Measurements from ENCODE around the gene LY6G6D.
A peak's percentile ranks its signal among the peaks of the same experiment; 100 is the strongest.

Gene LY6G6D, protein sequence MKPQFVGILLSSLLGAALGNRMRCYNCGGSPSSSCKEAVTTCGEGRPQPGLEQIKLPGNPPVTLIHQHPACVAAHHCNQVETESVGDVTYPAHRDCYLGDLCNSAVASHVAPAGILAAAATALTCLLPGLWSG

DNA sequence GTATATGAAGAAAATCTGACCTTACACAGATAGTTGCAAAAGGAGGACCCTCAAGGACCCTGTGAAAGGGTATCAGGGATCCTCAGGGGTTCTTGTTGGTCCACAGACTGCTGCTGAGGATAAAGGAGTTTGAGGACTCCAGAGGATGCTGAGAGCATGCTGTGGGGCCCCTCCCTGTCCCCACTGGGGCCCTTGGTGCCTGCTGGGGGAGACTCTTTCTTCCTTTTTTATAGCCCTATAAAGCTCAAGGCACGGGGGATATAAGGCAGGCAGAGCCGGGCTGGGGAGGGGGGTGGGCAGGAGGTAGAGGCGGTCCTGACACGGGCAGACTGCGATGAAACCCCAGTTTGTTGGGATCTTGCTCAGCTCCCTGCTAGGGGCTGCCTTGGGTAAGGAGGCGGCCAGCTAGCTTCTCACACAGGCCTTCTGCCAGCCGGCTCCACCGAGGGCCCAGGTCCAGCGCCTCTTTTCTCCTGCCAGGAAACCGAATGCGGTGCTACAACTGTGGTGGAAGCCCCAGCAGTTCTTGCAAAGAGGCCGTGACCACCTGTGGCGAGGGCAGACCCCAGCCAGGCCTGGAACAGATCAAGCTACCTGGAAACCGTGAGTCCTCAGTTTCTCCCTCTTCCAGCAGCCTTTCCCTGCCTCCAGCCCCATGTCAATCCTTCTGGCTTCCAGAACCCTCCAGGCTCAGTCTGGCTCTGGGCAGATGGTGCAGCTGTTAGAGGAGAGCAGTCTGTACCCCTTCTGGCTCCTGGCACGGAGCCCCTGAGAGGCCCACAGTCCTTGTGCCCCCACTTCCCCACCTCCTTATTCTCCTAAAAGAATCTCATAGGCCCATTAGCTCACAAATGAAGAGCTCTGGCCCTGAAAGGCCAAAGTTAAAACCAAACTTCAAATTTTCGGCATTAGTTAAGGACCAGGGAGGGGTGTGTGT is at the start of gene LY6G6D:
Gene LY6G6D (plus strand): TSS at position 327 of the 937 bp plus-strand sequence. CDS start 8 bp downstream, at position 335.
- no peak for DNase-seq

GRCh38 chr6:31665501-31666336 is 49.4 kb upstream of the LY6G6D start, which contains the start of gene CSNK2B:
Gene CSNK2B, plus strand, starts transcription at chr6:31666080. Its CDS starts 752 bp downstream, at chr6:31666832.
- DNase-seq: peak; percentile 99

GRCh38 chr6:31666337-31666965 is 48.7 kb upstream of the LY6G6D start:
- no peak for DNase-seq

GRCh38 chr6:31669676-31670075 is 45.5 kb upstream of the LY6G6D start, which contains the start of gene LY6G5B:
Gene LY6G5B, plus strand, starts transcription at chr6:31669976. Its CDS starts 975 bp downstream, at chr6:31670951.
- no peak for DNase-seq

DNA sequence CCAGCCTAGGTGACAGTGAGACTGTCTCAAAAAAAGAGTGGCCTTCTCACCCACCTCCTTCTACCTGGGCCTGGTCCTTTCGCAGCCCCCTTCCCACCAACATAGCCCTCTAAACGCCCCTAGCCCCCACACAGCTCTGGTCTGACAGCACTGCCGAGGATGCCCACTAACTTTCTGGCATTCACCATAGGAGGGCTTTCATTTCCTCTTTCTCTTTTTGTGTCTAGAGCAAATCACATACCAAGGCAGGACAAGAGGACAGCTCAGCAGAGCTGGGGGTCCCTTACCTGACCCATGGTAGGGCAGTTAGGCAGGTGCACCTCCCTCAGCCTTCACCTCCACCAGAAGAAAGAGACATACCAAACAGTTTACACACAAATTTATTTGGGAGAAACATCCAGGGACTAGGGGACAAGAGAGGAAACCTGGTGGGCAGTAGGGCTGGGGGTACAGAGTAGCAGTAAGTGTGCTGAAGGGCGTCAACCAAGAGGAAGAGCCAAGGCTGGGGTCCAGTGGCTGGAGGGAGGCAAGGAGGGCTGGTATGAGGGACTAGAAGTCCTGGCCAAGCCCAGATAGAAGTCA is 38.7 kb upstream of the LY6G6D start:
- DNase-seq: no peak

- no peak for DNase-seq
Observed at GRCh38 chr6:31676904-31677303, 38.2 kb upstream of the LY6G6D start.

DNA sequence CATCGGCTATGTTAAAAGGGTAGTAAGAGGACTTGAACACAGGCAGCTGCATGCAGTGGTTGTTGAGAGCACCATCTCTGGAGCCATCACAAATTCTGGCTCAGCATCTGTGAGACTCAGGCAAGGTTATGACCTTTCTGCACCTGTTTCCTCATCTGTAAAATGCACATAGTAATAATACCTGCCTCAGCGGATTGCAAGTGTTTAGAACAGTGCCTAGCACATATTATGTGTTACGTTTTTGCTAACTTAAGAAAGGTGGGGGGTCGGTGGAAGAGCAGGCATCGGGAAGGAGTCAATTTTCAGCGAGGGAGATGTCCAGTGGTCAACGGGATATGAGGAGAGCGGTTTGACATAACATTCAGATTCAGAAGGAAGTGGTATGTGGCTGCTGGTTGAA is 37.2 kb upstream of the LY6G6D start:
- DNase-seq: no peak

- DNase-seq: peak; percentile 73
Observed at GRCh38 chr6:31680226-31681134, 34.7 kb upstream of the LY6G6D start, which contains the start of gene LY6G5C. Gene LY6G5C, minus strand, starts transcription at chr6:31681067. Its CDS starts 694 bp downstream, at chr6:31680373.

GRCh38 chr6:31681135-31681671 is 33.9 kb upstream of the LY6G6D start:
- peak; percentile 32 for DNase-seq

GRCh38 chr6:31683591-31683990 is 31.6 kb upstream of the LY6G6D start:
- DNase-seq: no peak

DNA sequence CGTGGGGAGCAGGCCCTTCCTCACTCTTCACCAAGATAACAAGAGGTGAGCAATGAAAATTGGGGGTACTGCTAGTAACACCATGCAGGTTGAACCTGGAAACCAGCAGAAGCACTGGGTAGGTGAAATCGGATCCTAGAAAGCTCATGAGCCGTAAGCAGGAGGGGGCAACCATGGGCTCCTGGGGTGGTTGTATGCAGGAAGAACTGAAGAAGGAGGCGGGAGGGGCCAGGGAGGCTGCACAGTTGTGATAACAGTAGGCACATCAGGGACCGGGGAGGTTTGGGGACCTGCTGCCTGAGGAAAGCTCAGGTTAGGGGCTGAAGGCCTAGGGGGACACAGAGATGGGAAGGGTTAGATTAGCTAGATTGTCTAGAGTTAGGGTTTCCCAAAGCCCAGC is 28.7 kb upstream of the LY6G6D start:
- DNase-seq: no peak

DNA sequence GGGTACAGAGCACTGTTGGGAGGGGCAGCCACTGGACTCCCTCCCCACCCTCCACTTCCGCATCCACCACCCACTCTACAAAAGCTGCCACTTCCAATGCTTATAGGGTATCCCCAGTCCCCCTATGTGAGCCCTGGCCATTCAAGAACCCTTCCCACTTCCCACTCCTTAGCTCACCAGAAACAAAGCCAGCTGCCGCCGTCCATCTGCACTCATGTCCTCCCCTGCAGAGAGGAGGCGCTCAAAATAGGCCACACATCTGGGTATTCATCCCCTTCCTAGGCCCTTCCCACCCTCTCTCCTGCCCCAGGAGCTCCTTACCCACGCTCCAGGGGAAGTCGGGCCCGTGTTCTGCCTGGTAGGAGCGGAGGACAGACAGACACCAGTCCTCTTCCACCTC is 27.8 kb upstream of the LY6G6D start:
- no peak for DNase-seq

- no peak for DNase-seq
Observed at GRCh38 chr6:31687860-31688693, 27.1 kb upstream of the LY6G6D start.

DNA sequence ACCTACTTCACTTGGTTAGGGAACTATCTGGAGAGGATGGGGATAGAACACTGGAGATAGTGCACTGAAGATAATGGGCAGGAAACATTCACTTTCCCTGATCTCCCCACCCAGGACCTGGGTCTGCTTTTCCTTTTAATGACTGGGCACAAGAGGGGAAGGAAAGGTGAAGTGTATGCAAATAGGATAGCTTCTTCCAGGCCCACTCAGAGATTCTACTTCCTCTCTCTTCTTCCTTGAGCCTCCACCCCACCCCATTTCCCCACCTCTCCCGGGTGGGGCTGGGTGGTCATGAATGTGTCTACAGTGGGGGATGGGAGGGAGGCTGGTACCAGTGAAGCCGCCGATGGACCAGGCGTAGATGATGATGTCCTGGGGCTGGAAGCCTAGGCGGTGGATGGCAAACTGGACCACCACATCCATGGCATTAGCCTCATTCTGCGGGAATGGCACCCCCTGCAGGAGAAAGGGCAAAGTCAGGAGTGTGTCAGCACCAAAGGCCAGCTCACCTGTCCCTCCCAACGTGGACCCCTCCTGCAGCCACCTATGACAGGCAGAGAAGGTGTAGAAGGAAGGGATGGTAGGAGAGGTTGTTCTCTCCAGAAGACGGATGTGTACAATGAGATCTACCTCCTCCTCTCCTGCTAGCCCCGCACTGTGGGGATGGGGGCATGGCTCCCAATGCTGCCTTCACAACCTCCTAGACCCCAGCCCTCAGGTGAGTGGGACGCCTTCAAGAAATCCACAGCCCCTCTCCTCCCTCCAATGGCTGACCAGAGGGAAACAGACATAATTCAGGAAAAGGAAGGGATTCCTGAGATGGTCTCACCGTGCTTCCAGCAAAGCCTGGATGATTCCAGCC is 25.7 kb upstream of the LY6G6D start:
- DNase-seq: no peak

DNA sequence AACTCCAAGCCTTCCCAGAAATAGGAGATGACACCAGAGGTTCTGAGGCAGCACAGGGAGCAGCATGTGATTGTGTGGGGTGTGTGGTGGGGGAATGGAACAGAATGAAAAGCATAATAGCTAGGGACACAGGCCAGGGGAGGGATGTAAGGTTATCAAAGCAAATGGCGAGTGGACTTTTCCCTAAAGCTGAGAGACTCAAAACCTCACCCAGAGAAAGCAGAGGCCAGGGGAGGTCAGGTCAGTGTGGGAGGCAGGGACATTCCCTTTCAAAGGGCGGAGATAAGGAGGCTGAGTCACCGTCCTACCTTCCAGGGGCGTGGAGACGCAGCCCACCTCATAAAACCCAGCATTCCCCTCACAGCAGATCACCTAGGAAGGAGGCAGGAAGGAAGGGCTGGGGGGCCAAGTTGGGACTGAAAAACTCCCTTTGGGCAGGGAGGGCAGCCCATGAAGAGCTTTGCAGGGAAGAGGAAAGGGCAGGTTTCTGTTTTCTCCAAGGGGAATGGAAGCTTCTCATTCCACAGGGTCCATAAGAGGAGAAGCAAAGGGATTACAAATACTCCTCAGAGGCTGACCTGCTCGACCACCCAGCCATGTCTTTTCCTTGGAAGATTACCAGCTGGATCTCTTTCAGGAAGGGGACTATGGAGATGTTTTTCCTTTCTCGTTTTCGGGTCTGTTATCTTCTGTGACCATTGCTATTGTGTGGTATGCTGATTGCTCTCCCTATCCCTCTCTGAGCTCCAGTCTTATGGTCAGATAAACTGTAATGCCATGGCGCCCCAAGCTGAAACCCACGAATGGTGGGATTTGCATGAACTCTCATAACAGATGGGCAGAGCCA is 24.7 kb upstream of the LY6G6D start:
- no peak for DNase-seq

DNA sequence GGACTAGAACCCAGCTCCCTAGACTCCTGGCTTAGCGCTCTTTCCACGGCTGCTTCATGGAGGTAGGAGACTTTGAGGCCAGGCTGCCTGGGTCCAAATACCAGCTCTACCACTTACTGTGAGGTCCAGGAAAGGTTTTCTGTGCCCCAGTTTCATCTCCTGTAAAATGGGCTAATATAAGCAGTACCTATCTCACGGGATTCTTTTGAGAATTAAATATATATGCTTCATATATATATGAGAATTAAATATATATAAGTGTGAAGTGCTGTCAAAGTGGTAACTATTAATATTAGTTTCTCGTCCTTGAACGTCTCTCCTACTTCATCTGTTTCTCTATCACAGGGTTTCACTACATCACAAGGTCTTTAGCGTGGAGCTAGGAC is 24.1 kb upstream of the LY6G6D start:
- no peak for DNase-seq

GRCh38 chr6:31691564-31692108 is 23.5 kb upstream of the LY6G6D start:
- DNase-seq: no peak

DNA sequence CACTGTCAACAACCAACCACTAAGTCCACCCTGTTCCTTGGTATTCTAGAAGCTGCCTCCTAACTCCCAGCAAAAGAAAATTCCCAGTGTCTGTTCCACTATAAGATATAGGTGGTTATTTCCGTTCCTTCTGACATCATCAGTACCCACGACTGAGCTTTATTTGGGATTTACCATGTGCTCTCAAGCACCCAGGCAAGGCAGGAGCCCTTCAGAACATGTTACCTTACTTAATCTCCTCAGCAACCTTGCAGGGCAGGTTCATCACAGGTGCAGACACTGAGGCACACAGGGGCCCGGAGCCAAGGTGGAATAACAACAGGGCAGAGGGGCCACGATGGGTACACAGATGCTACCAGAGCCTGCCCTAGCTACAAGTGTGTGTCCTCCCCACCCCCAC is 22.8 kb upstream of the LY6G6D start:
- no peak for DNase-seq

Measured in midbrain (tissue), 1 donor.